Neural cell (in vitro differentiated cells): ENCODE measurements around the gene CPLX4. TPM values are rescaled to one million over a fixed set of nuclear protein-coding genes. Genes with fewer than 3 reads are reported as not detected.

ENCODE experiments used
- H2AFZ ChIP-seq: fragments of 200-600, 300-800 bp; sonication (generic), shearing (Covaris generic); 2 replicates; pipeline ENCODE4 v1.6.0; 2014; ENCODE audit warnings: low read depth, mild to moderate bottlenecking, antibody characterized with exemption, low read length, moderate library complexity
- H3F3A ChIP-seq: fragments of 200-600 bp; shearing (Covaris generic); 2 replicates; pipeline ENCODE4 v1.6.1; 2016; ENCODE audit warnings: mild to moderate bottlenecking, moderate library complexity, mixed read lengths, antibody characterized with exemption, low read length; ENCODE audit not compliant: insufficient read depth, poor library complexity, severe bottlenecking
- H3K27ac ChIP-seq: fragments of 200-600, 300-800 bp; sonication (generic), shearing (Covaris generic); 2 replicates; pipeline ENCODE4 v1.5.1; 2014; ENCODE audit warnings: mild to moderate bottlenecking, low read length, moderate library complexity
- H3K27me3 ChIP-seq: fragments of 300-800, 200-600 bp; sonication (generic), shearing (Covaris generic); 2 replicates; pipeline ENCODE4 v1.6.0; 2014; ENCODE audit warnings: mild to moderate bottlenecking, low read depth, low read length, moderate library complexity; ENCODE audit not compliant: insufficient read depth
- H3K36me3 ChIP-seq: fragments of 300-800, 200-600 bp; sonication (generic), shearing (Covaris generic); 2 replicates; pipeline ENCODE4 v1.5.1; 2014; ENCODE audit warnings: mild to moderate bottlenecking, antibody characterized with exemption, low read length, moderate library complexity; ENCODE audit not compliant: insufficient read depth
- H3K4me2 ChIP-seq: fragments of 300-800, 200-600 bp; sonication (generic), shearing (Covaris generic); 2 replicates; pipeline ENCODE4 v1.6.0; 2014; ENCODE audit warnings: mild to moderate bottlenecking, low read length
- H3K4me3 ChIP-seq: fragments of 300-800, 200-600 bp; sonication (generic), shearing (Covaris generic); 2 replicates; pipeline ENCODE4 v1.5.1; 2014; ENCODE audit warnings: mild to moderate bottlenecking, low read length, moderate library complexity
- H3K79me2 ChIP-seq: fragments of 200-600 bp; shearing (Covaris generic); replicated peaks from 2 replicates; pipeline ENCODE4 v1.6.0; 2014; ENCODE audit warnings: mild to moderate bottlenecking, low read length, moderate library complexity; ENCODE audit not compliant: insufficient read depth
- H3K9ac ChIP-seq: fragments of 300-800, 200-600 bp; sonication (generic), shearing (Covaris generic); 2 replicates; pipeline ENCODE4 v1.6.1; 2016; ENCODE audit warnings: mild to moderate bottlenecking, low read length, mixed read lengths
- H3K9me2 ChIP-seq: fragments of 200-600 bp; shearing (Covaris generic); 2 replicates; pipeline ENCODE4 v1.6.1; 2016; ENCODE audit warnings: mild to moderate bottlenecking, low read length, mixed read lengths; ENCODE audit not compliant: insufficient read depth
- H3K9me3 ChIP-seq: fragments of 200-600, 300-800 bp; sonication (generic), shearing (Covaris generic); 2 replicates; pipeline ENCODE4 v1.6.1; 2016; ENCODE audit warnings: mild to moderate bottlenecking, mixed run types, low read length, moderate library complexity, mixed read lengths
- H4K20me1 ChIP-seq: fragments of 200-600 bp; shearing (Covaris generic); 2 replicates; pipeline ENCODE4 v1.6.1; 2016; ENCODE audit warnings: mild to moderate bottlenecking, mixed run types; ENCODE audit not compliant: insufficient read depth
- EP300 ChIP-seq: fragments of 450-650 bp; conservative IDR thresholded peaks from 2 replicates; pipeline ENCODE4 v1.6.1; 2014; ENCODE audit warnings: antibody characterized with exemption, mild to moderate bottlenecking, moderate library complexity; ENCODE audit not compliant: poor library complexity, severe bottlenecking
- MXI1 ChIP-seq: fragments of 450-650 bp; conservative IDR thresholded peaks from 2 replicates; pipeline ENCODE4 v1.6.1; 2014; ENCODE audit warnings: antibody characterized with exemption, mild to moderate bottlenecking; ENCODE audit not compliant: poor library complexity, severe bottlenecking
- POLR2AphosphoS5 ChIP-seq: IDR thresholded peaks from 2 replicates; pipeline ENCODE4 v1.6.1; 2012
- SMC3 ChIP-seq: fragments of 450-650 bp; conservative IDR thresholded peaks from 2 replicates; pipeline ENCODE4 v1.6.1; 2014; ENCODE audit warnings: antibody characterized with exemption, mild to moderate bottlenecking, moderate library complexity; ENCODE audit not compliant: poor library complexity
- TAF1 ChIP-seq: IDR thresholded peaks from 2 replicates; pipeline ENCODE4 v1.6.1; 2012; ENCODE audit warnings: low read depth
- polyA plus RNA-seq: library from polyadenylated mRNA; depleted of rRNA; stranded (reverse); fragments of >200 nt; gene quantifications from 2 replicates; pipeline ENCODE4 v1.2.3, GENCODE V29; 2014
- TF ChIP-seq, protein P1 (sequence below): IDR thresholded peaks from 2 replicates; pipeline ENCODE4 v1.6.1; 2012; ENCODE audit warnings: borderline replicate concordance
- TF ChIP-seq, protein P2 (sequence below): fragments of 450-650 bp; IDR thresholded peaks from 2 replicates; pipeline ENCODE4 v1.5.1; 2014; ENCODE audit warnings: antibody characterized with exemption, mild to moderate bottlenecking, moderate library complexity; ENCODE audit not compliant: poor library complexity, severe bottlenecking

CPLX4 gene
- polyA plus RNA-seq, 1 donor from 2014 or later = not detected

DNA sequence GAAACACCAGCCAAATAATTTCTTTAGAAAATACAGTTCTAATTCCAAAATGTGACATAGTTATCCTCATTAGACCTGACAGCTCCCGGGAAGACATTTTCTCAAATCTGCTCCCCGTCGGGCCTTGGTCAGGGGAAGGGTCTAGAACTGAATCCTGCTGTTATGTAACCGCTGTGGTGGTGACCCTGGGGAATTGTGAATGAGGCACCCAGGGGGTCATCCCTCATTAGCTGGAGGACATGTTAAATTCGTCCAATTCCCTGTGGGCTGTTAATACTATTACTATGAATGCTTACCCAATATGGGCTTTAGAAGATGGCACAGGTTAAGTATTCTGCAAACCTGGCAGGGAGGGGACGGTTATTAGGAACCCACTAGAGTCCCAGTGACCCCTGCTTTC is 11.8 kb downstream of the CPLX4 start:
- H3K9me3 ChIP-seq = no peaks in the 10 kb centered on the region

DNA sequence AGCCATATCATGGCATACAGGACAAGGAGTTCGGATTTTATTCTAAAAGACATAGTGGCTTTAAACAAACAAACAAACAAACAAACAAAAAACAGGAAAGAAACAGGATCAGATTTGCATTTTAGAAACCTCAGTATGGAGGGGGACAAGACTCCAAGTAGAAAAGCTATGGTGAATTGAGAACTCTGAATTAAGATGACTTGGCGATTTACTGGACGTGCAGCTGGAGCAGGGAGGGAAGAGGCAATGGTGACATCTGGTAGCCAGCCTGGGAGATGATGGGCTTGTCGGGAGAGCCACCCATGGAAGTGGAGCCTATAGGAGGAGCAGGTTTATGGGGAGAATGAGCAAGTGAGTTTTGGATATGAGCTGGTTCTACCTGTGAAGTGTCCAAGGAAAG is 13.2 kb downstream of the CPLX4 start:
- H3K9ac ChIP-seq = no peak overlapping the region
- H3K9me2 ChIP-seq = no peaks in the 10 kb centered on the region
- H3K36me3 ChIP-seq = no peaks in the 10 kb centered on the region
- H4K20me1 ChIP-seq = no peaks in the 10 kb centered on the region
- H3K4me2 ChIP-seq = no peak overlapping the region
- H3K27ac ChIP-seq = no peak overlapping the region
- no peak overlapping the region for H2AFZ ChIP-seq
- no peaks in the 10 kb centered on the region for H3F3A ChIP-seq
- TF ChIP-seq POLR2AphosphoS5 = no peak
- no peak for TF ChIP-seq EP300
- no peak for TF ChIP-seq SMC3
- no peak for TF ChIP-seq TAF1
- no peak for TF ChIP-seq MXI1
- TF ChIP-seq, protein P1, sequence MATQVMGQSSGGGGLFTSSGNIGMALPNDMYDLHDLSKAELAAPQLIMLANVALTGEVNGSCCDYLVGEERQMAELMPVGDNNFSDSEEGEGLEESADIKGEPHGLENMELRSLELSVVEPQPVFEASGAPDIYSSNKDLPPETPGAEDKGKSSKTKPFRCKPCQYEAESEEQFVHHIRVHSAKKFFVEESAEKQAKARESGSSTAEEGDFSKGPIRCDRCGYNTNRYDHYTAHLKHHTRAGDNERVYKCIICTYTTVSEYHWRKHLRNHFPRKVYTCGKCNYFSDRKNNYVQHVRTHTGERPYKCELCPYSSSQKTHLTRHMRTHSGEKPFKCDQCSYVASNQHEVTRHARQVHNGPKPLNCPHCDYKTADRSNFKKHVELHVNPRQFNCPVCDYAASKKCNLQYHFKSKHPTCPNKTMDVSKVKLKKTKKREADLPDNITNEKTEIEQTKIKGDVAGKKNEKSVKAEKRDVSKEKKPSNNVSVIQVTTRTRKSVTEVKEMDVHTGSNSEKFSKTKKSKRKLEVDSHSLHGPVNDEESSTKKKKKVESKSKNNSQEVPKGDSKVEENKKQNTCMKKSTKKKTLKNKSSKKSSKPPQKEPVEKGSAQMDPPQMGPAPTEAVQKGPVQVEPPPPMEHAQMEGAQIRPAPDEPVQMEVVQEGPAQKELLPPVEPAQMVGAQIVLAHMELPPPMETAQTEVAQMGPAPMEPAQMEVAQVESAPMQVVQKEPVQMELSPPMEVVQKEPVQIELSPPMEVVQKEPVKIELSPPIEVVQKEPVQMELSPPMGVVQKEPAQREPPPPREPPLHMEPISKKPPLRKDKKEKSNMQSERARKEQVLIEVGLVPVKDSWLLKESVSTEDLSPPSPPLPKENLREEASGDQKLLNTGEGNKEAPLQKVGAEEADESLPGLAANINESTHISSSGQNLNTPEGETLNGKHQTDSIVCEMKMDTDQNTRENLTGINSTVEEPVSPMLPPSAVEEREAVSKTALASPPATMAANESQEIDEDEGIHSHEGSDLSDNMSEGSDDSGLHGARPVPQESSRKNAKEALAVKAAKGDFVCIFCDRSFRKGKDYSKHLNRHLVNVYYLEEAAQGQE = no peak
- TF ChIP-seq, protein P2, sequence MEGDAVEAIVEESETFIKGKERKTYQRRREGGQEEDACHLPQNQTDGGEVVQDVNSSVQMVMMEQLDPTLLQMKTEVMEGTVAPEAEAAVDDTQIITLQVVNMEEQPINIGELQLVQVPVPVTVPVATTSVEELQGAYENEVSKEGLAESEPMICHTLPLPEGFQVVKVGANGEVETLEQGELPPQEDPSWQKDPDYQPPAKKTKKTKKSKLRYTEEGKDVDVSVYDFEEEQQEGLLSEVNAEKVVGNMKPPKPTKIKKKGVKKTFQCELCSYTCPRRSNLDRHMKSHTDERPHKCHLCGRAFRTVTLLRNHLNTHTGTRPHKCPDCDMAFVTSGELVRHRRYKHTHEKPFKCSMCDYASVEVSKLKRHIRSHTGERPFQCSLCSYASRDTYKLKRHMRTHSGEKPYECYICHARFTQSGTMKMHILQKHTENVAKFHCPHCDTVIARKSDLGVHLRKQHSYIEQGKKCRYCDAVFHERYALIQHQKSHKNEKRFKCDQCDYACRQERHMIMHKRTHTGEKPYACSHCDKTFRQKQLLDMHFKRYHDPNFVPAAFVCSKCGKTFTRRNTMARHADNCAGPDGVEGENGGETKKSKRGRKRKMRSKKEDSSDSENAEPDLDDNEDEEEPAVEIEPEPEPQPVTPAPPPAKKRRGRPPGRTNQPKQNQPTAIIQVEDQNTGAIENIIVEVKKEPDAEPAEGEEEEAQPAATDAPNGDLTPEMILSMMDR = no peak
- no peaks in the 10 kb centered on the region for H3K79me2 ChIP-seq
- no peaks in the 10 kb centered on the region for H3K9me3 ChIP-seq
- H3K27me3 ChIP-seq = peaks cover 39% of the 10 kb centered on the region
- H3K4me3 ChIP-seq = no peak overlapping the region

More for the DNA sequence above, 11.8 kb downstream of the CPLX4 start:
- Histone ChIP-seq H3F3A (no peaks in the 10 kb centered on the region), H3K9me2 (no peaks in the 10 kb centered on the region), H3K4me3 (no peak overlapping the region), H4K20me1 (no peaks in the 10 kb centered on the region), H3K9ac (no peak overlapping the region), H3K27me3 (peaks cover 53% of the 10 kb centered on the region), H3K27ac (no peak overlapping the region), H2AFZ (no peak overlapping the region), H3K79me2 (no peaks in the 10 kb centered on the region), H3K4me2 (no peak overlapping the region), H3K36me3 (no peaks in the 10 kb centered on the region)
- TF ChIP-seq SMC3 (no peak), EP300 (no peak), MXI1 (no peak), TAF1 (no peak), POLR2AphosphoS5 (no peak)
- TF ChIP-seq, protein P2 = no peak
